ENCODE results near the gene NEDD4L.

DNA sequence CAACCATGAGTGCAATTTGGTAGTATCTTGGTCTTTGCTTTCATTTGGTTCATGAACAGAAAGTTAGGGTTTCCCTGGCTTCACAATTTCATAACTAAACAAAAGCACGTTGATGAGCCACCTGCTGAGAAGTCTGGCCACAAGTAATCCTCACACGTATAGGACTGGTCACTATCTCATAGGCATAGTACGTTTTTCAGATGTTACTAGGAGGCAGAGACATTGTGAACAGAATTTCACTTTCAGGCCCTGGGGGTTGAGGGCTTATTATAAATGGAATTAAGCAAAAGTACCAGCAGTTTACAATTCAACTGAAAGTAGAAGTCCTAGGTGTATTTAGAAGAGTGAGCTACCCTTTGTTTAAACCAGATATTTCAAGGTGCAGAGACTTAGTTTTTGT, 307.8 kb downstream of the NEDD4L start:
- no peak for TF ChIP-seq POLR2A (IDR thresholded peaks at IDR 0.05)
- TF ChIP-seq, protein P1, sequence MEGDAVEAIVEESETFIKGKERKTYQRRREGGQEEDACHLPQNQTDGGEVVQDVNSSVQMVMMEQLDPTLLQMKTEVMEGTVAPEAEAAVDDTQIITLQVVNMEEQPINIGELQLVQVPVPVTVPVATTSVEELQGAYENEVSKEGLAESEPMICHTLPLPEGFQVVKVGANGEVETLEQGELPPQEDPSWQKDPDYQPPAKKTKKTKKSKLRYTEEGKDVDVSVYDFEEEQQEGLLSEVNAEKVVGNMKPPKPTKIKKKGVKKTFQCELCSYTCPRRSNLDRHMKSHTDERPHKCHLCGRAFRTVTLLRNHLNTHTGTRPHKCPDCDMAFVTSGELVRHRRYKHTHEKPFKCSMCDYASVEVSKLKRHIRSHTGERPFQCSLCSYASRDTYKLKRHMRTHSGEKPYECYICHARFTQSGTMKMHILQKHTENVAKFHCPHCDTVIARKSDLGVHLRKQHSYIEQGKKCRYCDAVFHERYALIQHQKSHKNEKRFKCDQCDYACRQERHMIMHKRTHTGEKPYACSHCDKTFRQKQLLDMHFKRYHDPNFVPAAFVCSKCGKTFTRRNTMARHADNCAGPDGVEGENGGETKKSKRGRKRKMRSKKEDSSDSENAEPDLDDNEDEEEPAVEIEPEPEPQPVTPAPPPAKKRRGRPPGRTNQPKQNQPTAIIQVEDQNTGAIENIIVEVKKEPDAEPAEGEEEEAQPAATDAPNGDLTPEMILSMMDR (IDR thresholded peaks at IDR 0.05): no peak

Data from testis (tissue), 2 donors.